Fibroblast of lung (primary cell): ENCODE results near the gene RERE. TPM values are rescaled to one million over a fixed set of nuclear protein-coding genes. Genes with fewer than 3 reads are reported as not detected.
A peak's percentile ranks its signal among the peaks of the same experiment; 100 is the strongest.

Source experiments
- DNase-seq, 2 donors: peaks; one replicate each; pipeline versions ENCODE4 v3.0.0 to v3.0.0-alpha.2; 2010; ENCODE audit warnings: low read depth in 2 of 2
- H2AFZ ChIP-seq: 2 replicates; pipeline ENCODE4 v1.5.1; 2012; ENCODE audit warnings: low read length, control low read depth, inconsistent platforms
- H3K27ac ChIP-seq: 2 replicates; pipeline ENCODE4 v1.5.1; 2011; ENCODE audit warnings: low read length, control low read depth; ENCODE audit not compliant: insufficient read depth
- H3K27me3 ChIP-seq: 2 replicates; pipeline ENCODE4 v1.5.1; 2011; ENCODE audit warnings: mild to moderate bottlenecking, low read length; ENCODE audit not compliant: control insufficient read depth, insufficient read depth
- H3K36me3 ChIP-seq: 2 replicates; pipeline ENCODE4 v1.5.1; 2011; ENCODE audit warnings: low read length; ENCODE audit not compliant: control insufficient read depth, insufficient read depth
- H3K4me1 ChIP-seq: 2 replicates; pipeline ENCODE4 v1.5.1; 2011; ENCODE audit warnings: low read length; ENCODE audit not compliant: control insufficient read depth, insufficient read depth; ENCODE audit errors: extremely low read depth
- H3K4me2 ChIP-seq: 2 replicates; pipeline ENCODE4 v1.5.1; 2011; ENCODE audit warnings: low read length, control low read depth; ENCODE audit not compliant: insufficient read depth; ENCODE audit errors: extremely low read depth
- H3K4me3 ChIP-seq, 4 experiments: fragments of 200-600 bp in 1 of 4; sonication (generic) in 1 of 4; replicated peaks in 1 of 4; 2 replicates each; pipeline ENCODE4 v1.5.1; 2011 to 2016; ENCODE audit warnings: low read length in 4 of 4, low read depth in 3 of 4, mild to moderate bottlenecking in 3 of 4, control low read depth in 2 of 4, inconsistent platforms in 1 of 4, mixed read lengths in 1 of 4; ENCODE audit not compliant: insufficient read depth in 1 of 4; ENCODE audit errors: control extremely low read depth in 1 of 4
- H3K79me2 ChIP-seq: 2 replicates; pipeline ENCODE4 v1.5.1; 2012; ENCODE audit warnings: mild to moderate bottlenecking, low read length, inconsistent platforms; ENCODE audit not compliant: control insufficient read depth, insufficient read depth
- H3K9ac ChIP-seq: 2 replicates; pipeline ENCODE4 v1.5.1; 2011; ENCODE audit warnings: mild to moderate bottlenecking, low read length, control low read depth; ENCODE audit not compliant: insufficient read depth
- H3K9me3 ChIP-seq: 2 replicates; pipeline ENCODE4 v1.5.1; 2012; ENCODE audit warnings: low read depth, low read length; ENCODE audit not compliant: control insufficient read depth, insufficient read depth
- H4K20me1 ChIP-seq: 2 replicates; pipeline ENCODE4 v1.5.1; 2011; ENCODE audit warnings: low read length; ENCODE audit not compliant: control insufficient read depth, insufficient read depth; ENCODE audit errors: extremely low read depth
- EZH2 ChIP-seq: IDR thresholded peaks from 2 replicates; pipeline ENCODE4 v1.5.1; 2012; ENCODE audit warnings: low read length, control low read depth, mild to moderate bottlenecking; ENCODE audit errors: missing control alignments
- polyA plus RNA-seq, 2 donors: library from polyadenylated mRNA; depleted of rRNA in 1 of 2; stranded (reverse) in 1 of 2; unstranded in 1 of 2; fragments of >200 nt; gene quantifications; 2 replicates each; pipeline ENCODE4 v1.2.1, GENCODE V29; 2011 to 2012; ENCODE audit warnings: missing spikeins in 1 of 2
- total RNA-seq: library from RNA; depleted of rRNA; stranded (reverse); fragments of >200 nt; gene quantifications from 2 replicates; pipeline ENCODE4 v1.2.1, GENCODE V29; 2014
- TF ChIP-seq, protein P1 (sequence below), 2 donors: IDR thresholded peaks in 1 of 2; conservative IDR thresholded peaks in 1 of 2; 1 replicate in 1 of 2; 2 replicates in 1 of 2; pipeline ENCODE4 v1.5.1; 2011 to 2012; ENCODE audit warnings: low read length in 2 of 2, control low read depth in 1 of 2, inconsistent platforms in 1 of 2, low read depth in 1 of 2, mild to moderate bottlenecking in 1 of 2

The RERE gene
- total and polyA plus RNA-seq, 2 donors (not counting 1 experiment from before 2014, with no cell fraction given) = 3.7 to 51.0 TPM

DNA sequence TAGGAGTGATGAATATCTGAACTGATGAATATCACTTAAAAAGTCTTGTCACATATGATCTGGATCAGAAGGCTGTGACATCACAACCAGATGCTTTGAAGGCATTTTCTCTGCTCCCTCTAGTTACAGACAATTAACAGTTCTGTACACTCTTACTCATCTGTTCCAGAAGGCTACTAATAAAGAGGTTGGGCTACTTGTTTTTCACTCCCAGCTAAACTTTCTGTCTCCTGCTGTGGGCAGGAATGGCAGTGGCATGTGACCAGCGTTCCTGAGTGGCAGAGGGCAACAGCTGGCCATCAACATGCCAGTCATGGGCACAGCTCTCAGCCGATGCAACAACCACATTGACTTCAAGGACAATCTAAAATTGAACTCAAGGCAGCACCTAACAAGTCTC is 432.9 kb downstream of the RERE start:
- Histone ChIP-seq H3K9ac (no peak overlapping the region), H3K4me1 (peaks cover 10% of the 10 kb centered on the region), H2AFZ (no peak overlapping the region), H3K27ac (peak overlapping the region; percentile 39), H3K27me3 (no peaks in the 10 kb centered on the region), H3K36me3 (peaks cover 10% of the 10 kb centered on the region), H3K79me2 (peaks cover 72% of the 10 kb centered on the region), H3K9me3 (no peaks in the 10 kb centered on the region), H3K4me2 (no peak overlapping the region), H3K4me3 (no peak overlapping the region), H4K20me1 (peaks cover 2% of the 10 kb centered on the region)
- DNase-seq = peak in 1 of 2 donors; percentile 32
- TF ChIP-seq, protein P1, sequence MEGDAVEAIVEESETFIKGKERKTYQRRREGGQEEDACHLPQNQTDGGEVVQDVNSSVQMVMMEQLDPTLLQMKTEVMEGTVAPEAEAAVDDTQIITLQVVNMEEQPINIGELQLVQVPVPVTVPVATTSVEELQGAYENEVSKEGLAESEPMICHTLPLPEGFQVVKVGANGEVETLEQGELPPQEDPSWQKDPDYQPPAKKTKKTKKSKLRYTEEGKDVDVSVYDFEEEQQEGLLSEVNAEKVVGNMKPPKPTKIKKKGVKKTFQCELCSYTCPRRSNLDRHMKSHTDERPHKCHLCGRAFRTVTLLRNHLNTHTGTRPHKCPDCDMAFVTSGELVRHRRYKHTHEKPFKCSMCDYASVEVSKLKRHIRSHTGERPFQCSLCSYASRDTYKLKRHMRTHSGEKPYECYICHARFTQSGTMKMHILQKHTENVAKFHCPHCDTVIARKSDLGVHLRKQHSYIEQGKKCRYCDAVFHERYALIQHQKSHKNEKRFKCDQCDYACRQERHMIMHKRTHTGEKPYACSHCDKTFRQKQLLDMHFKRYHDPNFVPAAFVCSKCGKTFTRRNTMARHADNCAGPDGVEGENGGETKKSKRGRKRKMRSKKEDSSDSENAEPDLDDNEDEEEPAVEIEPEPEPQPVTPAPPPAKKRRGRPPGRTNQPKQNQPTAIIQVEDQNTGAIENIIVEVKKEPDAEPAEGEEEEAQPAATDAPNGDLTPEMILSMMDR (conservative IDR thresholded peaks at IDR 0.05 in 1 of 2, IDR thresholded peaks at IDR 0.05 in 1 of 2; ENCODE audit: low read depth in 1 of 2, low read length in 2 of 2) = no peak
- TF ChIP-seq EZH2 = no peak

DNA sequence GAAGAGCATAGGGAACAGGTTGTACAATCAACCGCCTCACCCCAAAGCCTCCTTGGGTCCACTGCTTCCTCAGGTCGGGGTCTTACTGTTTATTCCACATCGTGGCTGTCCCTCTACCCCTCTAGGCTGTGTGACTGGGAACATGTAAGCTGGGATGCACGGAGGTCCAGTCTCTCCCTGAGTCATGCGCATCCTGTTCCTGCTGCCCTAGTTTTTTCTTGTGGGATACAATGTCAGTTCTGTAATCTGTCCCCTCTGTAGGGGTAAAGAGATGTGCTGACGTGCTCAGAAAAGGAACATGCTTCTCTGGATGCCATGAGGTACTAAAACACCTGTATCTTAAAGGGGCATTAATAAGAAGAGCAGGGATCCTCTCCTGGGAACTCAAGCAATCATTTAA is 433.4 kb downstream of the RERE start:
- Histone ChIP-seq H3K79me2 (peaks cover 72% of the 10 kb centered on the region), H3K9ac (no peak overlapping the region), H3K27me3 (no peaks in the 10 kb centered on the region), H2AFZ (no peak overlapping the region), H3K4me3 (no peak overlapping the region), H3K4me2 (peak overlapping the region; percentile 7), H3K4me1 (peaks cover 14% of the 10 kb centered on the region), H3K9me3 (no peaks in the 10 kb centered on the region), H3K27ac (peak overlapping the region; percentile 39), H4K20me1 (peaks cover 2% of the 10 kb centered on the region), H3K36me3 (peaks cover 6% of the 10 kb centered on the region)
- TF ChIP-seq, protein P1 (conservative IDR thresholded peaks at IDR 0.05 in 1 of 2, IDR thresholded peaks at IDR 0.05 in 1 of 2; ENCODE audit: low read depth in 1 of 2, low read length in 2 of 2) = no peak
- no peak for TF ChIP-seq EZH2
- DNase-seq = no peak

DNA sequence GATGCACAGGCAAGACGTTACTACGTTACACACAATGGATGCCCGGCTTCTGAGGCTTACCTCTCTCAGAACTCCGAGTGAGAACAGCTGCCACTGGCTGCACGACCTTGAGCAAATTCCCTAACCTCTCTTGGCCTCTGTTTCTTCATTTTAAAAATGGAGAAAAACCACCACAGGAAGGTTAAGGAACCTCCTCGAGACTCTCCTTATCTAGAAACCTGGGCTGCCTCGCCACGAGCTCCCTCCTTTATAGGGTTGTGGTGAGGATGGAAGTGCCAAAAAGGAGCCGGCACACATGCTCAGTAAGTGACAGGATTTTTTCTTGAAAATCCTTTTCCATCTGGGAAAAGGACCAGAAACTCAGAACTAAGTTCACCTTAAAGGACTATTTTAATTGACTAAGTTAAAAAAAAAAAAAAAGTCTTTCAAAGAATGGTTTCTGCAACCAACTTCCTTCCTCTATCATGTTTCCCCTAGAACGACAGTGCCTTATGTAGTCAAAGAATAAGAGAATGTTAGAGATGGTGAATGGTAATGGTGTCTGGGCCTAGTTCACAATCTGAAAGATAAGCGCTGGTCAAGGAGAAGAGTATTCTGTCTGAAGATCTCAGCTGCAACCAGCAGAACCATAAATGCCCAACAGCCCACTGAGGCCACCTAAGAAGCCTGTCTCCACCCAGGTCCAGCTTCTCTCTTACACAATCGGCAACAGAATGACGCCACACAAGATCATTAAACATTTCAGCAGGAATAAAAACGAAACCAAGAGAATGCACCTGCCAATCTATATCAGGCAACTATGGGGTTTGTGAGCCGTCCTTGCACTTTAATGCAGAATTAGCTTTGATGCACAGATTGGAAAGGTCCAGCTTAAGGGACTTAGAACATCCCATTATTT is 434.6 kb downstream of the RERE start:
- Histone ChIP-seq H2AFZ (no peak overlapping the region), H3K79me2 (peaks cover 76% of the 10 kb centered on the region), H3K9me3 (no peaks in the 10 kb centered on the region), H3K27me3 (no peaks in the 10 kb centered on the region), H3K9ac (no peak overlapping the region), H3K4me2 (no peak overlapping the region), H3K36me3 (peaks cover 6% of the 10 kb centered on the region), H4K20me1 (peaks cover 2% of the 10 kb centered on the region), H3K27ac (no peak overlapping the region), H3K4me3 (no peak overlapping the region), H3K4me1 (peaks cover 20% of the 10 kb centered on the region)
- TF ChIP-seq, protein P1 (conservative IDR thresholded peaks at IDR 0.05 in 1 of 2, IDR thresholded peaks at IDR 0.05 in 1 of 2; ENCODE audit: low read depth in 1 of 2, low read length in 2 of 2) = no peak
- DNase-seq = no peak
